DND-41 (cell line): ENCODE measurements around the gene PRKAR1B.

Experiments
- ATAC-seq: fragments of 200-7000 bp; cut with Tn5 transposase; 3 replicates; pipeline ENCODE4 v1.9.1; 2021; ENCODE audit warnings: low read depth; ENCODE audit not compliant: insufficient read depth
- DNase-seq: peaks from one replicate; pipeline ENCODE4 v3.0.0-alpha.2; 2020
- H2AFZ ChIP-seq: 2 replicates; pipeline ENCODE4 v1.6.0; 2012; ENCODE audit warnings: low read depth, low read length
- H3K27ac ChIP-seq: 2 replicates; pipeline ENCODE4 v1.5.1; 2012; ENCODE audit warnings: low read length, inconsistent platforms
- H3K27me3 ChIP-seq: fragments of 200-600 bp; sonication (generic); 2 replicates; pipeline ENCODE4 v1.6.0; 2012; ENCODE audit warnings: low read length, mild to moderate bottlenecking, inconsistent platforms; ENCODE audit not compliant: insufficient read depth, poor library complexity
- H3K36me3 ChIP-seq: 2 replicates; pipeline ENCODE4 v1.5.1; 2012; ENCODE audit warnings: low read length, inconsistent platforms; ENCODE audit not compliant: insufficient read depth
- H3K4me1 ChIP-seq: 2 replicates; pipeline ENCODE4 v1.5.1; 2012; ENCODE audit warnings: mild to moderate bottlenecking, low read length; ENCODE audit not compliant: insufficient read depth
- H3K4me2 ChIP-seq: 2 replicates; pipeline ENCODE4 v1.6.0; 2012; ENCODE audit warnings: mild to moderate bottlenecking, moderate library complexity, low read length, inconsistent platforms; ENCODE audit not compliant: insufficient read depth
- H3K4me3 ChIP-seq, 2 experiments: fragments of 200-600 bp in 1 of 2; shearing (Covaris generic) in 1 of 2; 2 replicates each; pipeline ENCODE4 v1.5.1; 2012 to 2016; ENCODE audit warnings: inconsistent platforms in 2 of 2, low read length in 2 of 2, mild to moderate bottlenecking in 2 of 2, low read depth in 1 of 2, moderate library complexity in 1 of 2
- H3K79me2 ChIP-seq: 2 replicates; pipeline ENCODE4 v1.6.0; 2012; ENCODE audit warnings: low read length, inconsistent platforms; ENCODE audit not compliant: insufficient read depth
- H3K9ac ChIP-seq: 2 replicates; pipeline ENCODE4 v1.6.0; 2012; ENCODE audit warnings: low read depth, mild to moderate bottlenecking, inconsistent platforms, low read length, moderate library complexity
- H3K9me3 ChIP-seq: 2 replicates; pipeline ENCODE4 v1.5.1; 2012; ENCODE audit warnings: low read length, moderate library complexity, mild to moderate bottlenecking, inconsistent platforms; ENCODE audit not compliant: insufficient read depth, severe bottlenecking
- H4K20me1 ChIP-seq: 2 replicates; pipeline ENCODE4 v1.6.0; 2012; ENCODE audit warnings: low read length; ENCODE audit not compliant: insufficient read depth
- CTCF ChIP-seq: IDR thresholded peaks from 2 replicates; pipeline ENCODE4 v1.5.1; 2012; ENCODE audit warnings: borderline replicate concordance, low read length, moderate library complexity, mild to moderate bottlenecking; ENCODE audit not compliant: poor library complexity, severe bottlenecking; ENCODE audit errors: extremely low read depth
- EZH2 ChIP-seq: IDR thresholded peaks from 3 replicates; pipeline ENCODE4 v1.6.1; 2012; ENCODE audit warnings: borderline replicate concordance, low read depth, mild to moderate bottlenecking, moderate library complexity, low read length, inconsistent platforms; ENCODE audit not compliant: severe bottlenecking

PRKAR1B gene

GRCh38 chr7:701086-701671 lies 25.9 kb downstream of the PRKAR1B start:
- ATAC-seq, result no peak

GRCh38 chr7:699476-700170 lies 27.5 kb downstream of the PRKAR1B start:
- Histone ChIP-seq H3K9ac (no peak overlapping the region), H3K27ac (no peak overlapping the region)
- TF ChIP-seq CTCF, result no peak
- no peak for TF ChIP-seq EZH2

More at GRCh38 chr7:701086-701671, 25.9 kb downstream of the PRKAR1B start:
- H3K79me2 ChIP-seq, result peaks cover 4% of the 10 kb centered on the region; the same call in 1 of the 2 replicates
- no peak overlapping the region for H3K27ac ChIP-seq
- no peak overlapping the region for H3K9ac ChIP-seq
- H3K36me3 ChIP-seq, result peaks cover 18% of the 10 kb centered on the region
- no peak overlapping the region for H3K4me3 ChIP-seq
- no peak overlapping the region for H2AFZ ChIP-seq
- TF ChIP-seq CTCF (no peak), EZH2 (no peak)
- no peaks in the 10 kb centered on the region for H4K20me1 ChIP-seq
- no peaks in the 10 kb centered on the region for H3K27me3 ChIP-seq
- no peak for DNase-seq
- peaks cover 7% of the 10 kb centered on the region for H3K9me3 ChIP-seq
- H3K4me2 ChIP-seq, result no peak overlapping the region
- H3K4me1 ChIP-seq, result no peaks in the 10 kb centered on the region

GRCh38 chr7:698515-699475 lies 28.3 kb downstream of the PRKAR1B start:
- ATAC-seq (no peak), DNase-seq (no peak)
- Histone ChIP-seq H3K4me1 (no peaks in the 10 kb centered on the region), H3K27ac (no peak overlapping the region), H3K27me3 (no peaks in the 10 kb centered on the region), H3K4me2 (no peak overlapping the region), H3K79me2 (peaks cover 4% of the 10 kb centered on the region; the same call in 1 of the 2 replicates), H2AFZ (no peak overlapping the region), H3K36me3 (peaks cover 18% of the 10 kb centered on the region), H4K20me1 (no peaks in the 10 kb centered on the region), H3K9me3 (peaks cover 7% of the 10 kb centered on the region), H3K4me3 (no peak overlapping the region), H3K9ac (no peak overlapping the region)
- TF ChIP-seq EZH2, result no peak

More at GRCh38 chr7:699476-700170, 27.5 kb downstream of the PRKAR1B start:
- Histone ChIP-seq H2AFZ (no peak overlapping the region), H3K4me2 (no peak overlapping the region), H4K20me1 (no peaks in the 10 kb centered on the region), H3K4me1 (no peaks in the 10 kb centered on the region), H3K9me3 (peaks cover 7% of the 10 kb centered on the region), H3K27me3 (no peaks in the 10 kb centered on the region), H3K4me3 (no peak overlapping the region), H3K79me2 (peaks cover 4% of the 10 kb centered on the region; the same call in 1 of the 2 replicates), H3K36me3 (peaks cover 18% of the 10 kb centered on the region)
- no peak for ATAC-seq
- DNase-seq, result no peak
